Activated CD4-positive, alpha-beta memory T cell treated with anti-CD3 and anti-CD28 coated beads for 36 hours (primary cell): Measurements from ENCODE around the gene DARS1. TPM values are rescaled to one million over a fixed set of nuclear protein-coding genes. Genes with fewer than 3 reads are reported as not detected.

Experiments used
- CTCF ChIA-PET: fragments of 350-600 bp; sonication (Branson Sonifier 250); formaldehyde crosslinking; loops from one replicate; lab custom pipeline; 2021; ENCODE audit warnings: antibody characterized with exemption, inconsistent platforms; lab: Charles Lee
- POLR2A ChIA-PET: fragments of 350-600 bp; sonication (Branson Sonifier 250); formaldehyde crosslinking; loops from one replicate; lab custom pipeline; 2021; ENCODE audit warnings: antibody characterized with exemption; lab: Charles Lee
- DNase-seq: peaks from one replicate; pipeline ENCODE4 v3.0.0-alpha.2; 2020
- H3K27ac Mint-ChIP-seq: one replicate; pipeline ENCODE4 v1.8.0; 2021; ENCODE audit warnings: mixed read lengths
- H3K27me3 Mint-ChIP-seq: one replicate; pipeline ENCODE4 v1.8.0; 2021; ENCODE audit warnings: mixed read lengths
- H3K36me3 Mint-ChIP-seq: one replicate; pipeline ENCODE4 v1.8.0; 2021; ENCODE audit warnings: mixed read lengths
- H3K4me1 Mint-ChIP-seq: one replicate; pipeline ENCODE4 v1.8.0; 2021; ENCODE audit warnings: low read depth, mixed read lengths
- H3K4me3 Mint-ChIP-seq: one replicate; pipeline ENCODE4 v1.8.0; 2021; ENCODE audit warnings: mild to moderate bottlenecking, mixed read lengths
- H3K9me3 Mint-ChIP-seq: one replicate; pipeline ENCODE4 v1.8.0; 2021; ENCODE audit warnings: mixed read lengths
- intact Hi-C: fragments of 100-400 bp; cut with micrococcal nuclease; formaldehyde crosslinking; loops from one replicate; pipeline ENCODE4 v1.15.1; 2023
- total RNA-seq, 2 experiments: library from RNA; stranded (reverse); gene quantifications; one replicate each; pipeline ENCODE4 v1.2.3, GENCODE V29; 2021

Gene DARS1
- total RNA-seq, 2 experiments from 2014 or later: 215 to 218 TPM

- DNase-seq: no peak
- H3K36me3 Mint-ChIP-seq: no peaks in the 10 kb centered on the region
- no peak overlapping the region for H3K27ac Mint-ChIP-seq
- CTCF ChIA-PET: no interaction called here
- H3K4me1 Mint-ChIP-seq: peaks cover 15% of the 10 kb centered on the region
- intact Hi-C loops: no loop called here
- H3K9me3 Mint-ChIP-seq: no peaks in the 10 kb centered on the region
- no peaks in the 10 kb centered on the region for H3K27me3 Mint-ChIP-seq
- POLR2A ChIA-PET: no interaction called here
- no peak overlapping the region for H3K4me3 Mint-ChIP-seq
These were observed 28.5 kb upstream of the DARS1 start for GRCh38 chr2:136013955-136014354.

- intact Hi-C loops: no loop called here
- no peak overlapping the region for H3K27ac Mint-ChIP-seq
- CTCF ChIA-PET: interaction anchor here (1.0 kb wide), 1 partner anchor 97 kb away, joined by 3 read pairs; no protein-coding TSS in a partner anchor
- DNase-seq: no peak
- no peak overlapping the region for H3K4me3 Mint-ChIP-seq
- H3K36me3 Mint-ChIP-seq: no peaks in the 10 kb centered on the region
- peaks cover 20% of the 10 kb centered on the region for H3K4me1 Mint-ChIP-seq
- no peaks in the 10 kb centered on the region for H3K27me3 Mint-ChIP-seq
- POLR2A ChIA-PET: no interaction called here
- no peaks in the 10 kb centered on the region for H3K9me3 Mint-ChIP-seq
These were observed 27.8 kb upstream of the DARS1 start for GRCh38 chr2:136013136-136013685.

GRCh38 chr2:136012315-136012714 is 26.9 kb upstream of the DARS1 start:
- no peak for DNase-seq
- ChIA-PET CTCF (interaction anchor here (1.0 kb wide), 1 partner anchor 96 kb away, joined by 3 read pairs; no protein-coding TSS in a partner anchor), POLR2A (no interaction called here)
- H3K9me3 Mint-ChIP-seq: no peaks in the 10 kb centered on the region
- H3K4me3 Mint-ChIP-seq: no peak overlapping the region
- H3K4me1 Mint-ChIP-seq: peaks cover 28% of the 10 kb centered on the region
- no peaks in the 10 kb centered on the region for H3K27me3 Mint-ChIP-seq
- no peak overlapping the region for H3K27ac Mint-ChIP-seq
- intact Hi-C loops: no loop called here
- H3K36me3 Mint-ChIP-seq: no peaks in the 10 kb centered on the region

GRCh38 chr2:136010126-136010525 is 24.7 kb upstream of the DARS1 start:
- Mint-ChIP-seq H3K36me3 (no peaks in the 10 kb centered on the region), H3K4me3 (no peak overlapping the region), H3K9me3 (no peaks in the 10 kb centered on the region), H3K27me3 (no peaks in the 10 kb centered on the region), H3K4me1 (peaks cover 39% of the 10 kb centered on the region), H3K27ac (no peak overlapping the region)
- intact Hi-C loops: no loop called here
- ChIA-PET CTCF (interaction anchor here (1.3 kb wide), 1 partner anchor 46 kb away, joined by 3 read pairs; no protein-coding TSS in a partner anchor), POLR2A (no interaction called here)
- DNase-seq: no peak

GRCh38 chr2:136008205-136008865 is 22.9 kb upstream of the DARS1 start:
- POLR2A ChIA-PET: interaction anchor here (0.7 to 2.0 kb wide), 3 partner anchors 49 to 374 kb away, joined by 3 to 5 read pairs (median 4); no protein-coding TSS in a partner anchor
- H3K27ac Mint-ChIP-seq: peak overlapping the region; percentile 72
- H3K4me3 Mint-ChIP-seq: no peak overlapping the region
- intact Hi-C loops: loop anchor here (1.0 to 5.0 kb wide), 11 partner anchors 23 to 374 kb away; partner anchors contain the start of genes CXCR4 and DARS1
- peak; percentile 87 for DNase-seq
- H3K9me3 Mint-ChIP-seq: no peaks in the 10 kb centered on the region
- no peaks in the 10 kb centered on the region for H3K27me3 Mint-ChIP-seq
- H3K4me1 Mint-ChIP-seq: peaks cover 49% of the 10 kb centered on the region
- CTCF ChIA-PET: no interaction called here
- peaks cover 5% of the 10 kb centered on the region for H3K36me3 Mint-ChIP-seq

GRCh38 chr2:136006658-136007057 is 21.2 kb upstream of the DARS1 start:
- no peak for DNase-seq
- Mint-ChIP-seq H3K4me3 (no peak overlapping the region), H3K27me3 (no peaks in the 10 kb centered on the region), H3K27ac (peak overlapping the region; percentile 31), H3K9me3 (no peaks in the 10 kb centered on the region), H3K4me1 (peaks cover 47% of the 10 kb centered on the region), H3K36me3 (peaks cover 5% of the 10 kb centered on the region)
- CTCF ChIA-PET: interaction anchor here (1.4 to 1.6 kb wide), 2 partner anchors 10 to 93 kb away, joined by 5 to 9 read pairs; no protein-coding TSS in a partner anchor
- intact Hi-C loops: loop anchor here (5.0 kb wide), 3 partner anchors 206 to 321 kb away; no protein-coding TSS in a partner anchor
- POLR2A ChIA-PET: interaction anchor here (0.8 to 2.2 kb wide), 7 partner anchors 15 to 376 kb away, joined by 3 to 15 read pairs (median 6); partner anchors contain the start of gene DARS1

GRCh38 chr2:136005462-136006196 is 20.2 kb upstream of the DARS1 start:
- Mint-ChIP-seq H3K4me3 (no peak overlapping the region), H3K27ac (peak overlapping the region; percentile 10), H3K4me1 (peaks cover 52% of the 10 kb centered on the region), H3K9me3 (no peaks in the 10 kb centered on the region), H3K27me3 (no peaks in the 10 kb centered on the region), H3K36me3 (peaks cover 5% of the 10 kb centered on the region)
- intact Hi-C loops: loop anchor here (2.0 to 5.0 kb wide), 4 partner anchors 127 to 322 kb away; no protein-coding TSS in a partner anchor
- DNase-seq: peak; percentile 61
- ChIA-PET POLR2A (interaction anchor here (0.7 to 2.2 kb wide), 9 partner anchors 16 to 379 kb away, joined by 3 to 15 read pairs (median 3); partner anchors contain the start of gene DARS1), CTCF (interaction anchor here (0.6 to 1.6 kb wide), 3 partner anchors 9 to 307 kb away, joined by 3 to 9 read pairs (median 5); no protein-coding TSS in a partner anchor)

GRCh38 chr2:136004965-136005364 is 19.5 kb upstream of the DARS1 start:
- DNase-seq: no peak
- H3K4me3 Mint-ChIP-seq: no peak overlapping the region
- CTCF ChIA-PET: interaction anchor here (0.9 to 1.6 kb wide), 2 partner anchors 8 to 380 kb away, joined by 3 to 9 read pairs; no protein-coding TSS in a partner anchor
- no peaks in the 10 kb centered on the region for H3K9me3 Mint-ChIP-seq
- POLR2A ChIA-PET: interaction anchor here (1.4 to 2.2 kb wide), 4 partner anchors 17 to 46 kb away, joined by 3 to 15 read pairs (median 9); partner anchors contain the start of gene DARS1
- H3K4me1 Mint-ChIP-seq: peaks cover 50% of the 10 kb centered on the region
- no peak overlapping the region for H3K27ac Mint-ChIP-seq
- peaks cover 5% of the 10 kb centered on the region for H3K36me3 Mint-ChIP-seq
- no peaks in the 10 kb centered on the region for H3K27me3 Mint-ChIP-seq
- intact Hi-C loops: loop anchor here (2.0 to 5.0 kb wide), 4 partner anchors 128 to 322 kb away; no protein-coding TSS in a partner anchor

GRCh38 chr2:136001131-136001530 is 15.7 kb upstream of the DARS1 start:
- Mint-ChIP-seq H3K27me3 (no peaks in the 10 kb centered on the region), H3K36me3 (peaks cover 9% of the 10 kb centered on the region), H3K9me3 (no peaks in the 10 kb centered on the region), H3K4me3 (no peak overlapping the region), H3K4me1 (peaks cover 30% of the 10 kb centered on the region), H3K27ac (no peak overlapping the region)
- POLR2A ChIA-PET: no interaction called here
- no peak for DNase-seq
- intact Hi-C loops: no loop called here
- CTCF ChIA-PET: no interaction called here

- H3K9me3 Mint-ChIP-seq: no peaks in the 10 kb centered on the region
- H3K4me3 Mint-ChIP-seq: no peak overlapping the region
- H3K4me1 Mint-ChIP-seq: peaks cover 24% of the 10 kb centered on the region
- DNase-seq: no peak
- H3K36me3 Mint-ChIP-seq: peaks cover 9% of the 10 kb centered on the region
- intact Hi-C loops: no loop called here
- no peaks in the 10 kb centered on the region for H3K27me3 Mint-ChIP-seq
- no peak overlapping the region for H3K27ac Mint-ChIP-seq
- ChIA-PET POLR2A (no interaction called here), CTCF (no interaction called here)
These were observed 15.1 kb upstream of the DARS1 start for GRCh38 chr2:136000502-136000901.

GRCh38 chr2:135999899-136000298 is 14.5 kb upstream of the DARS1 start:
- peaks cover 19% of the 10 kb centered on the region for H3K4me1 Mint-ChIP-seq
- no peak overlapping the region for H3K27ac Mint-ChIP-seq
- intact Hi-C loops: no loop called here
- H3K36me3 Mint-ChIP-seq: peaks cover 9% of the 10 kb centered on the region
- no peak overlapping the region for H3K4me3 Mint-ChIP-seq
- ChIA-PET POLR2A (no interaction called here), CTCF (no interaction called here)
- H3K9me3 Mint-ChIP-seq: no peaks in the 10 kb centered on the region
- H3K27me3 Mint-ChIP-seq: no peaks in the 10 kb centered on the region
- no peak for DNase-seq
